T-helper 9 cell (primary cell): Measurements from ENCODE around the gene C20orf204.
"Not testable (repeated sequence)": the region's sequence is repeated elsewhere in the genome, so short reads cannot be mapped to it uniquely, and the experiment has no call there.

Source experiments
- DNase-seq: peaks from one replicate; pipeline ENCODE4 v3.0.0-alpha.2; 2020

The C20orf204 gene

DNA sequence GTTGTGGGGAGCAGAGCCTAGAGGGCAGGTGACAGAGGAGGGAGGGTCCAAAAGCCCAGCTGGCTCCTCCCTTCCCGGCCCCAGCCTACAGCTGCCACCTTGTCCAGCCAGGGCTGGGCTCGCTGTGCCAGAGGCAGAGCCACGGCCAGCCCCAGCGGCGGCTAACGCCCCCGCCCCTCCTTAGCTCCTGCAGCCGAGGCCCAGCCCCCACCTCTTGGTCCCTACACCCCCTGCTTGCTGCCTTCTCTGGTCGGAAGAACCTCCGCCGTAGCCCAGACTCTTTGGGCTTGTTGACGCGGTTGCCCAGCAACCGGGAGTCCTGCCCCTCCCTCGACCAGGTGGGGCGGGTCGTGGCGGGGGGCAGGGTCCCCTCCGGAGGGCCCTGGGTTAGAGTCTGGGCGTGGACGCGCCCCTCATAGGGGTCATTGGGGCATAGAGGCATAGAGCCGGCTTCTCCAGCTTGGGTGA, 48.7 kb downstream of the C20orf204 start:
- DNase-seq: no peak

- no peak for DNase-seq
These were observed 50.8 kb downstream of the C20orf204 start for GRCh38 chr20:64086801-64087200.

- DNase-seq: not testable (repeated sequence)
These were observed 51.3 kb downstream of the C20orf204 start for GRCh38 chr20:64087226-64087825.

DNA sequence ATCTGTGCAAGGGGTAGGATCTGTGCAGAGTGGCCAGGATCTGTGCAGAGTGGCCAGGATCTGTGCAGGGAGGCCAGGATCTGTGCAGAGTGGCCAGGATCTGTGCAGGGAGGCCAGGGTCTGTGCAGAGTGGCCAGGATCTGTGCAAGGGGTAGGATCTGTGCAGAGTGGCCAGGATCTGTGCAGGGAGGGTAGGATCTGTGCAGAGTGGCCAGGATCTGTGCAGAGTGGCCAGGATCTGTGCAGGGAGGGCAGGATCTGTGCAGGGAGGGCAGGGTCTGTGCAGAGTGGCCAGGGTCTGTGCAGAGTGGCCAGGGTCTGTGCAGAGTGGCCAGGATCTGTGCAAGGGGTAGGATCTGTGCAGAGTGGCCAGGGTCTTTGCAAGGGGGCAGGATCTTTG, 52.6 kb downstream of the C20orf204 start:
- DNase-seq: not testable (repeated sequence)
